ENCODE results near the gene SEBOX. TPM values are rescaled to one million over a fixed set of nuclear protein-coding genes. Genes with fewer than 3 reads are reported as not detected.

Gene SEBOX
- total and polyA plus RNA-seq, 2 experiments from 2014 or later, result 0.44 TPM; not detected in 1

GRCh38 chr17:28327031-28327607 is 37.9 kb downstream of the SEBOX start:
- no peak for DNase-seq (ENCODE audit: low read depth in 1 of 2, low spot score in 1 of 2)
- no peak overlapping the region for H3K4me3 ChIP-seq
- H3K36me3 ChIP-seq, result peaks cover 13% of the 10 kb centered on the region
- H3K9me3 ChIP-seq (ENCODE audit: low read depth), result no peaks in the 10 kb centered on the region
- no peak for TF ChIP-seq CTCF (IDR thresholded peaks at IDR 0.05; ENCODE audit: low read depth, low read length)
- H3K4me1 ChIP-seq (ENCODE audit: low read depth), result no peaks in the 10 kb centered on the region
- H3K27ac ChIP-seq, result no peak overlapping the region
- H3K27me3 ChIP-seq, result no peaks in the 10 kb centered on the region

GRCh38 chr17:28326114-28326513 is 38.9 kb downstream of the SEBOX start:
- H3K27me3 ChIP-seq, result no peaks in the 10 kb centered on the region
- no peaks in the 10 kb centered on the region for H3K4me1 ChIP-seq (ENCODE audit: low read depth)
- no peak for TF ChIP-seq CTCF (IDR thresholded peaks at IDR 0.05; ENCODE audit: low read depth, low read length)
- peaks cover 13% of the 10 kb centered on the region for H3K36me3 ChIP-seq
- no peak overlapping the region for H3K27ac ChIP-seq
- no peak overlapping the region for H3K4me3 ChIP-seq
- H3K9me3 ChIP-seq (ENCODE audit: low read depth), result no peaks in the 10 kb centered on the region
- no peak for DNase-seq (ENCODE audit: low read depth in 1 of 2, low spot score in 1 of 2)

- Histone ChIP-seq H3K27ac (no peak overlapping the region), H3K4me3 (no peak overlapping the region), H3K27me3 (no peaks in the 10 kb centered on the region), H3K36me3 (peaks cover 13% of the 10 kb centered on the region), H3K9me3 (ENCODE audit: low read depth) (no peaks in the 10 kb centered on the region), H3K4me1 (ENCODE audit: low read depth) (peaks cover 3% of the 10 kb centered on the region)
- no peak for DNase-seq (ENCODE audit: low read depth in 1 of 2, low spot score in 1 of 2)
- TF ChIP-seq CTCF (IDR thresholded peaks at IDR 0.05; ENCODE audit: low read depth, low read length), result no peak
Observed at GRCh38 chr17:28325211-28325610, 39.8 kb downstream of the SEBOX start.

- DNase-seq (ENCODE audit: low read depth in 1 of 2, low spot score in 1 of 2), result no peak
- Histone ChIP-seq H3K27ac (no peak overlapping the region), H3K9me3 (ENCODE audit: low read depth) (no peaks in the 10 kb centered on the region), H3K4me3 (no peak overlapping the region), H3K36me3 (peaks cover 13% of the 10 kb centered on the region), H3K27me3 (no peaks in the 10 kb centered on the region), H3K4me1 (ENCODE audit: low read depth) (peaks cover 7% of the 10 kb centered on the region)
- no peak for TF ChIP-seq CTCF (IDR thresholded peaks at IDR 0.05; ENCODE audit: low read depth, low read length)
Observed at GRCh38 chr17:28324781-28325180, 40.2 kb downstream of the SEBOX start.

GRCh38 chr17:28324267-28324745 is 40.7 kb downstream of the SEBOX start:
- H3K4me1 ChIP-seq (ENCODE audit: low read depth), result peaks cover 9% of the 10 kb centered on the region
- H3K27ac ChIP-seq, result no peak overlapping the region
- peaks cover 13% of the 10 kb centered on the region for H3K36me3 ChIP-seq
- H3K9me3 ChIP-seq (ENCODE audit: low read depth), result no peaks in the 10 kb centered on the region
- H3K27me3 ChIP-seq, result no peaks in the 10 kb centered on the region
- no peak for DNase-seq (ENCODE audit: low read depth in 1 of 2, low spot score in 1 of 2)
- no peak overlapping the region for H3K4me3 ChIP-seq
- TF ChIP-seq CTCF (IDR thresholded peaks at IDR 0.05; ENCODE audit: low read depth, low read length), result no peak
